ENCODE measurements around the gene RNASE13.
A peak's percentile ranks its signal among the peaks of the same experiment; 100 is the strongest.

RNASE13 gene

DNA sequence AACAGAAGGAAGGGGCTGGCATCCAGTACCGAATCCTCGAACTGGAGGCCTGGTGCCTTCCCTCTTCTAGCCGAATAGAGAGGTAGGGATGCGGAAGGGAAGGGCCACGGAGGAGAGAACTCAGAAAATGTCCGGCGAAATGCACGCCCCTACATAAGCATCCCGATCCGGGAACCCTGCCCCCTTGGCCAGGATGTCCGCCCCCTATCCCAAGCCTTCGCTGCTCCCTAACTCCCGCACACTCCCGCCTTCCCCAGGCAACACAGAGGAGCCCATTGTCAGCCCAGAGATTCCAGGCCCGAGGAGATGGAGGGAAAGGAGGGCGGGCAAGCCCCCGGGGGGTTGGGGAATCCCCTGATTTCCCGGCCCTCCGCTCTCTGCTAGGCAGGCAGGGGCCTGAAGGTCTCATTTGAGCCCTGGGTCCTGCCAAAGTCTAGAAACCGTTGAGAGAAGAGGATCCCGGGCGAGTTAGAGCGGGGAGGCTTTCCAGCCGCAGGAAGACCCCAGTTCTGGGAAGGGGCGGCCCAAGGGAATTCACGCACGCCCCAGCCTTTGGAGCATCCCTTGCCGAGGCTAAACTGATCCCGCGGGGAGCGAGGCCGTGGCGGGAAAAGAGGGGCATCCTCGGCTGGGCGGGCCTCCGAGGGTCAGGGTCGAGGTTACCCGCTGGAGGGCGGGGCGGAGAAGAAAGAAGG lies 34.9 kb upstream of the RNASE13 start:
- Histone ChIP-seq H3K4me3 (ENCODE audit: low read depth, low read length) (peak overlapping the region; percentile 83), H3K27me3 (replicated peaks) (no peaks in the 10 kb centered on the region), H3K36me3 (replicated peaks) (peaks cover 18% of the 10 kb centered on the region), H3K27ac (peak overlapping the region; percentile 3)
- in situ Hi-C loops (cut with HindIII; ENCODE audit: low pct_ligation_motif_present, low sequenced_read_pairs) = no loop called here
- no peak for DNase-seq
- TF ChIP-seq, protein P1, sequence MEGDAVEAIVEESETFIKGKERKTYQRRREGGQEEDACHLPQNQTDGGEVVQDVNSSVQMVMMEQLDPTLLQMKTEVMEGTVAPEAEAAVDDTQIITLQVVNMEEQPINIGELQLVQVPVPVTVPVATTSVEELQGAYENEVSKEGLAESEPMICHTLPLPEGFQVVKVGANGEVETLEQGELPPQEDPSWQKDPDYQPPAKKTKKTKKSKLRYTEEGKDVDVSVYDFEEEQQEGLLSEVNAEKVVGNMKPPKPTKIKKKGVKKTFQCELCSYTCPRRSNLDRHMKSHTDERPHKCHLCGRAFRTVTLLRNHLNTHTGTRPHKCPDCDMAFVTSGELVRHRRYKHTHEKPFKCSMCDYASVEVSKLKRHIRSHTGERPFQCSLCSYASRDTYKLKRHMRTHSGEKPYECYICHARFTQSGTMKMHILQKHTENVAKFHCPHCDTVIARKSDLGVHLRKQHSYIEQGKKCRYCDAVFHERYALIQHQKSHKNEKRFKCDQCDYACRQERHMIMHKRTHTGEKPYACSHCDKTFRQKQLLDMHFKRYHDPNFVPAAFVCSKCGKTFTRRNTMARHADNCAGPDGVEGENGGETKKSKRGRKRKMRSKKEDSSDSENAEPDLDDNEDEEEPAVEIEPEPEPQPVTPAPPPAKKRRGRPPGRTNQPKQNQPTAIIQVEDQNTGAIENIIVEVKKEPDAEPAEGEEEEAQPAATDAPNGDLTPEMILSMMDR (IDR thresholded peaks at IDR 0.05; ENCODE audit: low read depth, low read length, missing control alignments) = peak; percentile 5

DNA sequence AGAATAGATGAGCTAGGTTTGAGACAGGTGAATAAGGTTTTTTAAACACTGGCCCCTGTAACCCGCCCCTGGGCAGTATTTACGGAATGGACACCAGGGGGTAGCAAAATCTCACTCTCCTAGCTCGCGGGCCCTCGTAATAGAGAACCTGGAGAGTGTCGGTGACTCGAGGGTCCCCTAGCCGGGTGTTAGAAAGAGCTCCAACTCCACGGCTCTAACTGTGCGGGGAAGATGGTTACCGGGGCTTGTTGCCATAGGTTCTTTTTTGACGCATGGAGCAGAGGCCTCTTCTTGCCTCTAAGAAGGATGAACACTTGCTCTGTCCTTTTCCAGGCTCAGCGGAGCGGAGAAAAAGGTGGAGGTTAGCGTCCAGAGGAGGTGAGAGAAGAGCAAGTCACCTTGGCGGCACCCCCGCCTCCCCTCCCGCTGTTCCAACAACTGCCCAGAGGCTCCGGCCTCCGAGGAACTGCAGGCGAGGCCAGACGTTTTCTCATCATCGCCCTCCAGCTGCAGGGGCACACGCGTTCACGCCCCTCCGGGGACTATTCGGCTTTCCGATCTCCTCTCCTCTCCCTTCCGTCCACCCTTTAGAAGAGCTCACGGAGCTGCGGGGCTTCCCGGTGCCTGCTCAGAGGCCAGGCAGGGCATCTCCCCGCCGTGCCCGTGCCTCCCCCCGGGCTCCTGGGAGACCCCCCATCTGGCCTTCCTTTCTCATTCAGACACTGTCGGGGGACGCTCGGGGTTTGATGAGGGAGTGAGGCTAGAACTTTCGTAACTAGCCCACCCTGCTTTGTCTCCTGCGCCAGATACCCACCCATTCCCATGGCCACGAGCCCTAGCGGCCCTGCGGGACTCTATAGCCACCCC lies 34.1 kb upstream of the RNASE13 start:
- Histone ChIP-seq H3K4me3 (ENCODE audit: low read depth, low read length) (peak overlapping the region; percentile 83), H3K27me3 (replicated peaks) (no peaks in the 10 kb centered on the region), H3K27ac (no peak overlapping the region), H3K36me3 (replicated peaks) (peaks cover 10% of the 10 kb centered on the region)
- DNase-seq = peak; percentile 39
- TF ChIP-seq, protein P1 (IDR thresholded peaks at IDR 0.05; ENCODE audit: low read depth, low read length, missing control alignments) = peak; percentile 79
- in situ Hi-C loops (cut with HindIII; ENCODE audit: low pct_ligation_motif_present, low sequenced_read_pairs) = no loop called here

DNA sequence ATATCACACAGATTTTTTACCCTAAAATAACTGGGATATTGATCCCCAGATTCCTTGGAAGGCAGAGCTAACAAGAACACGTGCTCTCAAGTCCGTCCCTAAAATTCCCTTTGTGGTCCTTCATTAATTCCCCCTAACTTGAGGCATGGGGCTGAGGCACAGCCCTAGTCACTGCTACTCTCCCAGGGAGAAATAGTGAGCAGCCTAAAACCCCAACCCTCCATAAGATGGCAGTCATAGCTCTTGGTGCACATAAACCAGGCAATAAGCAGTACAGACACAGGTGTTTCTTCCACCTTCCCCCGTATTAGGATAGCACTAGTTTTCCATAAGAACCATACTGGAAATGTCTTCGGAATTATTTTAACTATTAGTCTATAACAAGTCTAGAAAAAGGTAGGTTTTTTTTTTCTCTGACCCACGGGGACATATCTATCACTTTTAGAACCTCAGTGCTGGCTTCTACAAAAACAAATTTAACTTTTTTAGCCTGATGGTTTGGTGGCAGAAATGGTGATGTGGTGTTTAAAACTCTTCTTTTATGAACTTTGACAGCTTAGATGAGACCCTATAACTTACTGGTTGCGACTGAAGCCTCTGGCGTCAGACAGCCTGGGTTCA lies 32.4 kb upstream of the RNASE13 start:
- Histone ChIP-seq H3K4me3 (ENCODE audit: low read depth, low read length) (no peak overlapping the region), H3K27ac (no peak overlapping the region), H3K27me3 (replicated peaks) (no peaks in the 10 kb centered on the region), H3K36me3 (replicated peaks) (no peaks in the 10 kb centered on the region)
- DNase-seq = no peak
- in situ Hi-C loops (cut with HindIII; ENCODE audit: low pct_ligation_motif_present, low sequenced_read_pairs) = no loop called here
- TF ChIP-seq, protein P1 (IDR thresholded peaks at IDR 0.05; ENCODE audit: low read depth, low read length, missing control alignments) = peak; percentile 54

DNA sequence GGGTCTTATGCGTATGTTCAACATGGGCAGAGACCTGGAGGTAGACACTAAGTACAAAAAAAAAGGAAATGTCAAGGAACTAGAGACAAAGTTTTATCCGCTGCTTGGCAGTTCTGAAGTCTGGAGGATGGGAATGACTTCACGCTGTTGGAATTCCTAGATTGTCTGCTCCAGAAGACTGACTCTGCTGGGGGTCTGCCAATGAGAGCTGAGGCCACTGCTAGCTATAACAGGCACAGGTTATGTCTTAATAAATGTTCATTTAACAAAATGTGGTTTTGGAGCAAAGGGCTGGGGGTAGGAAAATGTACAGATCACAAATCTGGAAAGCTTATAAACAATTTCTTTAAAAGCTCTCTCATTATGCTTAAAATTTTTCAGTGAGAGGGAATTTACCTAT lies 28.9 kb upstream of the RNASE13 start:
- H3K4me3 ChIP-seq (ENCODE audit: low read depth, low read length) = no peak overlapping the region
- H3K36me3 ChIP-seq (replicated peaks) = no peaks in the 10 kb centered on the region
- TF ChIP-seq, protein P1 (IDR thresholded peaks at IDR 0.05; ENCODE audit: low read depth, low read length, missing control alignments) = no peak
- no peaks in the 10 kb centered on the region for H3K27me3 ChIP-seq (replicated peaks)
- H3K27ac ChIP-seq = no peak overlapping the region
- in situ Hi-C loops (cut with HindIII; ENCODE audit: low pct_ligation_motif_present, low sequenced_read_pairs) = no loop called here
- DNase-seq = peak; percentile 84

DNA sequence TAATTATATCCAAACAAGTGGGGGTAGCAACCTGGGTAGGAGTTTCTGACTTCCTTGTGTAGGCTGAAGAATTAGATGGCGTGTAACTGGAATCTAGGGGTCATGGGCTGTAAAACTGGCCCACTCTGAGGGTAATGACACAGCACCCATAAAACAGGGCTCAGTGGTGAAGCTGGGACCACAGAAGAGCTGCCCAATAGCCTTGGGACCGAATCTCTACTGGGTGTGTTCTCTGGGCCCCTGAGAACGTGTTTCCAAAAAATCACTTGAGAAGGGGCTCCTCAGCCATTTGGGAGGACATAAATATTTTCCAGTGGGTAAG lies 26.7 kb upstream of the RNASE13 start:
- in situ Hi-C loops (cut with HindIII; ENCODE audit: low pct_ligation_motif_present, low sequenced_read_pairs) = no loop called here
- TF ChIP-seq, protein P1 (IDR thresholded peaks at IDR 0.05; ENCODE audit: low read depth, low read length, missing control alignments) = no peak
- Histone ChIP-seq H3K4me3 (ENCODE audit: low read depth, low read length) (no peak overlapping the region), H3K27me3 (replicated peaks) (no peaks in the 10 kb centered on the region), H3K36me3 (replicated peaks) (no peaks in the 10 kb centered on the region), H3K27ac (no peak overlapping the region)
- no peak for DNase-seq

All from brain microvascular endothelial cell (primary cell).